ENCODE results near the gene COL6A3.

The COL6A3 gene

GRCh38 chr2:237441605-237442274 is 27.8 kb upstream of the COL6A3 start:
- no peak overlapping the region for H3K4me3 ChIP-seq (ENCODE audit: insufficient read length, low read depth)
- H3K4me1 ChIP-seq (ENCODE audit: insufficient read depth, insufficient read length): peaks cover 5% of the 10 kb centered on the region
- no peak for DNase-seq (ENCODE audit: low read depth, low spot score)
- H3K36me3 ChIP-seq (ENCODE audit: insufficient read depth, insufficient read length, low read length): no peaks in the 10 kb centered on the region
- H3K27me3 ChIP-seq (ENCODE audit: insufficient read depth, insufficient read length): no peaks in the 10 kb centered on the region
- H3K9ac ChIP-seq (ENCODE audit: insufficient read length, low read depth): no peak overlapping the region
- H3K9me3 ChIP-seq (ENCODE audit: insufficient read depth, low read length): no peaks in the 10 kb centered on the region
- TF ChIP-seq SUZ12 (IDR thresholded peaks at IDR 0.05; ENCODE audit: extremely low read depth, insufficient read depth, insufficient read length): no peak
- TF ChIP-seq YY1 (IDR thresholded peaks at IDR 0.05; ENCODE audit: insufficient read depth, insufficient read length): no peak
- TF ChIP-seq ZNF274 (IDR thresholded peaks at IDR 0.05; ENCODE audit: low read depth, low read length): no peak

GRCh38 chr2:237440819-237441281 is 26.9 kb upstream of the COL6A3 start:
- Histone ChIP-seq H3K27me3 (ENCODE audit: insufficient read depth, insufficient read length) (no peaks in the 10 kb centered on the region), H3K9me3 (ENCODE audit: insufficient read depth, low read length) (no peaks in the 10 kb centered on the region), H3K36me3 (ENCODE audit: insufficient read depth, insufficient read length, low read length) (no peaks in the 10 kb centered on the region), H3K4me3 (ENCODE audit: insufficient read length, low read depth) (no peak overlapping the region), H3K4me1 (ENCODE audit: insufficient read depth, insufficient read length) (peaks cover 5% of the 10 kb centered on the region), H3K9ac (ENCODE audit: insufficient read length, low read depth) (no peak overlapping the region)
- no peak for DNase-seq (ENCODE audit: low read depth, low spot score)
- TF ChIP-seq YY1 (IDR thresholded peaks at IDR 0.05; ENCODE audit: insufficient read depth, insufficient read length) (no peak), SUZ12 (IDR thresholded peaks at IDR 0.05; ENCODE audit: extremely low read depth, insufficient read depth, insufficient read length) (no peak), ZNF274 (IDR thresholded peaks at IDR 0.05; ENCODE audit: low read depth, low read length) (no peak)

GRCh38 chr2:237438080-237438940 is 24.3 kb upstream of the COL6A3 start:
- H3K4me3 ChIP-seq (ENCODE audit: insufficient read length, low read depth): no peak overlapping the region
- H3K36me3 ChIP-seq (ENCODE audit: insufficient read depth, insufficient read length, low read length): no peaks in the 10 kb centered on the region
- H3K4me1 ChIP-seq (ENCODE audit: insufficient read depth, insufficient read length): peaks cover 8% of the 10 kb centered on the region
- H3K9ac ChIP-seq (ENCODE audit: insufficient read length, low read depth): no peak overlapping the region
- H3K27me3 ChIP-seq (ENCODE audit: insufficient read depth, insufficient read length): no peaks in the 10 kb centered on the region
- no peak for DNase-seq (ENCODE audit: low read depth, low spot score)
- TF ChIP-seq ZNF274 (IDR thresholded peaks at IDR 0.05; ENCODE audit: low read depth, low read length) (no peak), YY1 (IDR thresholded peaks at IDR 0.05; ENCODE audit: insufficient read depth, insufficient read length) (no peak), SUZ12 (IDR thresholded peaks at IDR 0.05; ENCODE audit: extremely low read depth, insufficient read depth, insufficient read length) (no peak)
- no peaks in the 10 kb centered on the region for H3K9me3 ChIP-seq (ENCODE audit: insufficient read depth, low read length)

GRCh38 chr2:237437566-237437965 is 23.6 kb upstream of the COL6A3 start:
- Histone ChIP-seq H3K4me3 (ENCODE audit: insufficient read length, low read depth) (no peak overlapping the region), H3K36me3 (ENCODE audit: insufficient read depth, insufficient read length, low read length) (no peaks in the 10 kb centered on the region), H3K4me1 (ENCODE audit: insufficient read depth, insufficient read length) (peaks cover 8% of the 10 kb centered on the region), H3K9ac (ENCODE audit: insufficient read length, low read depth) (no peak overlapping the region), H3K27me3 (ENCODE audit: insufficient read depth, insufficient read length) (no peaks in the 10 kb centered on the region), H3K9me3 (ENCODE audit: insufficient read depth, low read length) (no peaks in the 10 kb centered on the region)
- no peak for TF ChIP-seq SUZ12 (IDR thresholded peaks at IDR 0.05; ENCODE audit: extremely low read depth, insufficient read depth, insufficient read length)
- no peak for TF ChIP-seq ZNF274 (IDR thresholded peaks at IDR 0.05; ENCODE audit: low read depth, low read length)
- no peak for TF ChIP-seq YY1 (IDR thresholded peaks at IDR 0.05; ENCODE audit: insufficient read depth, insufficient read length)
- no peak for DNase-seq (ENCODE audit: low read depth, low spot score)

DNA sequence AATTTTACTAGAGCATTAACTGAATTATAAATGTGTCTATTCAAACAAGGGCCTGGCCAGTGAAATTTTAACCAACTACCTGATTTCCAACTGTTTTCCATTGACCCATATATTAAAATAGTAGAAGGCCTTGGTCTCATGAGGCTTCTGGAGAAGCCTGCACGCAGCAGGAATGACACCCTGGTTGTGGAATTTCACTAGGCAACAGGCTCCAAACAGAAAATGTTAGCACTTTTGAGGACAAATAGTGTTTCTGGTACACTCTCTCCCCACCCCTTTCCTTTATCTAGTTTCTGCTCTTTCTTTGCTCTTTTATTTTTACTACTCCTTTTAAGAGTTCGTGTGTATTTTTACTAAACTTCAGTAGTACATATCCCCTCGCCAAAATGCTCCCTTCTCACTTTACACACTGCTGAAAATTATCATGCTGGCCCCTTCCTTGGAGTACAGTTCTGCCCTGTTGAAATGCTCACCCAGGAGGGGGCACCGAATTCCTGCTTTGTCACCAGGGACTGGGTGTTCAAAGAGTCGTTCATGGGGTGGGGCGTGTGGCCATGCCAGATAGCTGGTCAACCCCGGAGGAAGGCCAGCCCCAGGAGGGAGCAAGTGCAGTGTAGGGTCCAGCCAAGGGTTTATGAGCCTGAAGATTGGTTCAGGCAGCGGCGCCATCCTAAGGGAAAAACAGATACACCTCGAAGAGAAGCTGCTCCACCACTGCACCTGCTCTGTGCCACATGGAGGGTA is 22.1 kb upstream of the COL6A3 start:
- TF ChIP-seq ZNF274 (IDR thresholded peaks at IDR 0.05; ENCODE audit: low read depth, low read length): no peak
- no peak for TF ChIP-seq YY1 (IDR thresholded peaks at IDR 0.05; ENCODE audit: insufficient read depth, insufficient read length)
- no peak for TF ChIP-seq SUZ12 (IDR thresholded peaks at IDR 0.05; ENCODE audit: extremely low read depth, insufficient read depth, insufficient read length)
- DNase-seq (ENCODE audit: low read depth, low spot score): no peak
- Histone ChIP-seq H3K36me3 (ENCODE audit: insufficient read depth, insufficient read length, low read length) (no peaks in the 10 kb centered on the region), H3K9ac (ENCODE audit: insufficient read length, low read depth) (no peak overlapping the region), H3K4me1 (ENCODE audit: insufficient read depth, insufficient read length) (peaks cover 8% of the 10 kb centered on the region), H3K27me3 (ENCODE audit: insufficient read depth, insufficient read length) (no peaks in the 10 kb centered on the region), H3K9me3 (ENCODE audit: insufficient read depth, low read length) (no peaks in the 10 kb centered on the region), H3K4me3 (ENCODE audit: insufficient read length, low read depth) (no peak overlapping the region)

GRCh38 chr2:237434866-237435311 is 20.9 kb upstream of the COL6A3 start:
- H3K4me3 ChIP-seq (ENCODE audit: insufficient read length, low read depth): no peak overlapping the region
- peaks cover 8% of the 10 kb centered on the region for H3K4me1 ChIP-seq (ENCODE audit: insufficient read depth, insufficient read length)
- H3K9ac ChIP-seq (ENCODE audit: insufficient read length, low read depth): no peak overlapping the region
- no peaks in the 10 kb centered on the region for H3K36me3 ChIP-seq (ENCODE audit: insufficient read depth, insufficient read length, low read length)
- H3K27me3 ChIP-seq (ENCODE audit: insufficient read depth, insufficient read length): no peaks in the 10 kb centered on the region
- 0 out of 2 replicates have a peak, but pooled peaks cover 4% of the 10 kb centered on the region for H3K9me3 ChIP-seq (ENCODE audit: insufficient read depth, low read length)
- DNase-seq (ENCODE audit: low read depth, low spot score): no peak
- no peak for TF ChIP-seq YY1 (IDR thresholded peaks at IDR 0.05; ENCODE audit: insufficient read depth, insufficient read length)
- no peak for TF ChIP-seq ZNF274 (IDR thresholded peaks at IDR 0.05; ENCODE audit: low read depth, low read length)
- TF ChIP-seq SUZ12 (IDR thresholded peaks at IDR 0.05; ENCODE audit: extremely low read depth, insufficient read depth, insufficient read length): no peak
